Cortex of kidney (tissue), 1 donor: ENCODE measurements around the gene HOXA3.

Source experiments
- DNase-seq: peaks from one replicate; lab custom pipeline; 2025; lab: John Stamatoyannopoulos, UW

Gene HOXA3

GRCh38 chr7:27115221-27116026, 37.0 kb downstream of the HOXA3 start:
- no peak for DNase-seq

GRCh38 chr7:27114881-27115220, 37.5 kb downstream of the HOXA3 start:
- DNase-seq = no peak

- DNase-seq = no peak
These were observed 38.2 kb downstream of the HOXA3 start for GRCh38 chr7:27113991-27114769.

- DNase-seq = no peak
These were observed 39.1 kb downstream of the HOXA3 start for GRCh38 chr7:27112955-27113949.

GRCh38 chr7:27112361-27112760, 40.0 kb downstream of the HOXA3 start:
- DNase-seq = no peak

- no peak for DNase-seq
These were observed 40.6 kb downstream of the HOXA3 start for GRCh38 chr7:27111751-27112277.

- DNase-seq = no peak
These were observed 41.2 kb downstream of the HOXA3 start for GRCh38 chr7:27111042-27111750.

DNA sequence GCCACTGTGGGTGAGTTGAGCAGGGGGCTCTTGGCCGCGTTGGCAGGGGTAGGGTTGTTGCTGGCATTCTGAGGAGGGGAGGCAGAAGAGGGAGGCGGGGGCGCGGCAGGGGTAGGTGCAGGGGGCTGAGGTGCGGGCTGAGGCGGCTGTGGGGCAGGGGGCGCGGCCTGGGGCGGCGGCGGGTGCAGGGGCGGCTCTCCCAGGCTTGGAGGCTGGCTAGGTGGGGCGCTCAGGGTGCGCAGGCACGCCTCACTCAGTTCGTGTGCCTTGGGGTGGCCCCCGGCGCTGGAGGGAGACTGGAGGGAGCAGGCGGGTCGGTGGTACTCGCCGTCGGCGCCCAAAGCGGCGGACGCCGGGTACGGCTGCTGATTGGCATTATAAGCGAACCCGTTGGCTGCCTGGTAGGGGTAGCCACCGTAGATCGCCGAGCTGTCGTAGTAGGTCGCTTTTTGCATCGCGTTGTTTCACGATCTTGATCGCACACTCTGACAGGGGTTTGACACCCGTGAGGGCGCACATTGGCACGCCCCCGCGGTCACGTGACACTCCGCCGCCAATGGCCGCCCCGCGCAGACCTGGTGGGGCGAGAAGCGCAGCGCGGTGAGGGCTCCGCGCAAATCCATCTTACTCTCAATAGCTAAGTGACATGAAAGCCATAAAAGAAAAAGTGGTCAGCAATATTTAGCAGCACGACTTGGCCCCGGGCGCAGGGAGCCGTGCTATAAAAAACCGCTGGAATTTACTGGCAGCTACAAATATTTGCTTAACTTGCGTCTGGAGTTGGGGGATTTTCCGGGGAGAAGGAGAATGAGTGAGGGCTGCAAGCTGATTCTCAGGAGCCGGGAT, 42.0 kb downstream of the HOXA3 start:
- DNase-seq = no peak

DNA sequence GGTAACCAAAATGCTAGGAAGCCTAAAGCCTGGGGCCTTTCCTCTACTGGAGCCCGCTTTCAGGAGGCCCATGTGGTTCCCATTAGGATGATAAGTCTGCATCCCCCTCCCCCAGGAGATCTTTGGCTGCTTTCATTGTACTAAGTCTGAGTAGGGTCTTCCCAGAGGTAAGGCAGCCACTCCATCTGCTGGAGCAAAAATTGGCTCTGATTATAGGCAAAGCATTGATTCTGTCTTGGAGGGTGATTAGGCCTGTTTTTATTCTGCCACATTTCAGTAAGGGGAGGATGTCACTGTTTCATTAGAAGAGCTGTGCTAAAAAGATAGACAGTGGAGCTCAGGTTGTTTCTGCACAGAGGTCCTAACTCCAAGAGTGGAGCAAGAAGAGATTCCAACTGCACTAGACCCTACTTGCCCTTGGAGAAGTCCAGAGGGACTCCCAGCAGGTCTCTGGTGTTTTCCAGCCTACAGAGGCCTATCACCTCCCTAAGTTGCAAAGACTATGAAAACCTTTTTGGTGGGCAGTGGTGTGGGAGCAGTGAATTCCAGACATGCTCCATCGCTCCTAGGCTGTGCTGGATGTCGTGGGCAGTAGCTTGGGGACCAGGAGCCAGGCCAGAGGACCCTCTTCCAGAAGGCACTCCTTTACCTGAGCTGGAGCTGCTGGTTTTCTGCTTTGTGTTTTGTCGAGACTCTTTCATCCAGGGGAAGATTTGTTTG, 42.8 kb downstream of the HOXA3 start:
- no peak for DNase-seq

GRCh38 chr7:27108390-27109127, 43.8 kb downstream of the HOXA3 start:
- DNase-seq = no peak

- DNase-seq = no peak
These were observed 44.7 kb downstream of the HOXA3 start for GRCh38 chr7:27107391-27108381.

DNA sequence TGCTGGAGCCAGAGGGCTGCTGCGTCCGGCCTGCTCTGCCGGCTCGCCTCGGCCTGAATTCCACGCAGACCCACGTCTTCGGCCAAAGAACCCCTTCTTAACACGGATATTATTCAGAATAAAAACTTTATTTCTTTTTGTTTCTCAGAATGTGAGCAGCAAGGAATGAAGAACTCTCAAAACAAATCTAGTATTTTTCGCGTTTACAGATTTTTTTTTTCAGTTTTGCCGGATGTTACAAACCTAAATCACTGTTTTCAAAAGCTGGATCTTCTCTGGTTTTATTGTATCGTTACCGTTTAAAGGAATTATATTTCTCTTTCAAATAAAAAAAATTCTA, 45.5 kb downstream of the HOXA3 start:
- no peak for DNase-seq

DNA sequence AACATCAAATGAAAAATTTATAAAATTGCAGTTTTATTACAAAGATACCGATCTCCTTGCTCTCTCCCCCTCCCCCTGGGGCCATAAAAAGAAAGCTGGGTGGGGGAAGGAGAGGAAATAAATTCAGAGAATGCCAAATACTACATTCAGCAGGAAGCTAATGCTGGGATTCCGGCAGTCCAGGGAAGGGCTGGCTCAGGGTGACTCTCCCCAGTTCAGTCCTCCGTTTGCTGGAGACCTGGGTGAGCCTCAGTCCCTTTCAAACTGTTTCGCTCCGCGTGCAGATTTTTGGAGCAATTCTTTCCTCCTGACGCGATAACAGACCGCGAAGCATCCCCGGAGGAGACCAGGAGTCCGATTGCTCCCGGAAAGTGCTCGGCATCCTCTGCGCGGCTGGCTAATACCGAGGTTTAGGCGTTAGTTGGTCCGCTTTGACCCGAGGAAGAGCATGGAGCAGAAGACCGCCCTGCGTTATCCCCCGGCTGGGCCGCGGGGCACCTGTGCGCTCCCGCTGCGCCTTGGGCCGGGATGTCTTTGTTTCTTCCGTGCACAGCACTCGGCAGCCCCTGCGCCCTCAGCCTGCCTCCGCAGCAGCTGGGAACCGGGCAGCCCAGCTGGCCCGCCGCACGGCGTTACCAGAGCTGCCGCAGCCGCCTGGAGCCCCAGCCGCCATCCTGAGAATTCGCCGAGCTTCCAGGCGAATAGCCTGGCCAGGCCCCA, 46.0 kb downstream of the HOXA3 start:
- no peak for DNase-seq

- DNase-seq = no peak
These were observed 46.9 kb downstream of the HOXA3 start for GRCh38 chr7:27105301-27106031.

DNA sequence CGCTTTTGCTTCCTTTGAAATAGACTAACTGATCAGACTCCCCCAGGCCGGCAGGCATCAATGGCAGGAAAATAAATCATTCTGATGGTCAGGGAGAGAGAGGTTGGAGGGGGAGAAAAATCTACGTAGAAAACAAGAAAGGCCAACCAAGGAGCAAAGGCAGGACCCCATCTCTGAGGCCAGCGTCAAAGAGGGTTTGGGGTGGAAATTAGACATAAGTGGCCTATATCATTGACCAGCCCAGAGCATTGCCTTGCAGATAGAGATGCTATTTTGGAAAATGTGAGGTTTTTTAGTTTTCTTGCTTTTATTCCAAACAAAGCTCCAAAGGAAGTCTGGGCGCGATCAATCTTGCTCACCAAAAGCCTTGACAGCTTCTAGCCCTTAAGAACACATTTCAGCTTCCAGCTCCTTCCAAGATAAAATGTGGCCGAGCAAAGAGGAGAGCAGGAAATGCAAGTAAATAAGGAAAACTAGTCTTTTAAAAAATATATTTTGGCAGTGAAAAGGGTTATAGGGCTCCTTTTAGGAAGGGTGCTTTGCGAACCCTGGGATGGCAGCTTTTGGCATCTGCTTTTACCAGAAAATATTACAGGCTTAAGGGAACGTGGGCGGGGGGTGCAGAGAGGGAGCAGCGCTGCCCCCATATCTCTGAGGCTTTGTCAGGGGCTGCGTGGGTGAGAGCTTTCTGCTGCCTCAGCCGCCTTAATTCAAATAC, 47.9 kb downstream of the HOXA3 start:
- DNase-seq = no peak
